HG03103 (cell line): ENCODE results near the gene SPATA9.
"Not testable (repeated sequence)": the region's sequence is repeated elsewhere in the genome, so short reads cannot be mapped to it uniquely, and the experiment has no call there.

Experiments
- ATAC-seq: cut with Tn5 transposase; IDR thresholded peaks from one replicate; pipeline ENCODE4 v1.9.1; 2021; ENCODE audit warnings: low read depth; ENCODE audit not compliant: unreplicated experiment

The SPATA9 gene

GRCh38 chr5:95647886-95648860 lies 34.6 kb downstream of the SPATA9 start:
- ATAC-seq = no peak

- peak; percentile 96 for ATAC-seq
Observed at GRCh38 chr5:95646569-95647431, 36.0 kb downstream of the SPATA9 start, which contains the start of gene RFESD. RFESD (plus strand) TSS chr5:95646777; CDS start chr5:95652272, 5,495 bp downstream.

- ATAC-seq = not testable (repeated sequence)
Observed at GRCh38 chr5:95646226-95646568, 36.6 kb downstream of the SPATA9 start.

- ATAC-seq = peak; percentile 36
Observed at GRCh38 chr5:95644351-95645042, 38.3 kb downstream of the SPATA9 start.

GRCh38 chr5:95643152-95643551 lies 39.6 kb downstream of the SPATA9 start:
- no peak for ATAC-seq

- ATAC-seq = no peak
Observed at GRCh38 chr5:95641741-95642220, 41.0 kb downstream of the SPATA9 start.

- ATAC-seq = no peak
Observed at GRCh38 chr5:95638632-95639031, 44.2 kb downstream of the SPATA9 start.

GRCh38 chr5:95634081-95634480 lies 48.7 kb downstream of the SPATA9 start:
- ATAC-seq = no peak

GRCh38 chr5:95633671-95634070 lies 49.1 kb downstream of the SPATA9 start:
- no peak for ATAC-seq

- ATAC-seq = not testable (repeated sequence)
Observed at GRCh38 chr5:95632942-95633341, 49.8 kb downstream of the SPATA9 start.

- ATAC-seq = peak; percentile 81
Observed at GRCh38 chr5:95631991-95632675, 50.7 kb downstream of the SPATA9 start.

GRCh38 chr5:95631255-95631958 lies 51.4 kb downstream of the SPATA9 start:
- ATAC-seq = no peak

- ATAC-seq = no peak
Observed at GRCh38 chr5:95630394-95630917, 52.3 kb downstream of the SPATA9 start.

- no peak for ATAC-seq
Observed at GRCh38 chr5:95628933-95629332, 53.9 kb downstream of the SPATA9 start.

- no peak for ATAC-seq
Observed at GRCh38 chr5:95627971-95628810, 54.6 kb downstream of the SPATA9 start.

- no peak for ATAC-seq
Observed at GRCh38 chr5:95626701-95627100, 56.1 kb downstream of the SPATA9 start.

- no peak for ATAC-seq
Observed at GRCh38 chr5:95624368-95624767, 58.4 kb downstream of the SPATA9 start.

- ATAC-seq = no peak
Observed at GRCh38 chr5:95623706-95624105, 59.1 kb downstream of the SPATA9 start.
